Osteoblast (primary cell): ENCODE measurements around the gene RIPOR1. TPM values are rescaled to one million over a fixed set of nuclear protein-coding genes. Genes with fewer than 3 reads are reported as not detected.

Experiments used
- DNase-seq: peaks from one replicate; pipeline ENCODE4 v3.0.0; 2011; ENCODE audit warnings: low spot score, mixed read lengths; ENCODE audit not compliant: insufficient read length; ENCODE audit errors: missing footprints
- H2AFZ ChIP-seq: 2 replicates; pipeline ENCODE4 v1.6.0; 2011; ENCODE audit warnings: mild to moderate bottlenecking, low read length
- H3K27ac ChIP-seq: 2 replicates; pipeline ENCODE4 v1.5.1; 2011; ENCODE audit warnings: mild to moderate bottlenecking, low read depth, low read length, moderate library complexity
- H3K27me3 ChIP-seq: 2 replicates; pipeline ENCODE4 v1.6.0; 2012; ENCODE audit warnings: mild to moderate bottlenecking, control low read depth, inconsistent platforms, low read length, moderate library complexity; ENCODE audit not compliant: insufficient read depth
- H3K36me3 ChIP-seq: 2 replicates; pipeline ENCODE4 v1.5.1; 2011; ENCODE audit warnings: mild to moderate bottlenecking, low read length, control low read depth, moderate library complexity; ENCODE audit not compliant: insufficient read depth
- H3K4me1 ChIP-seq: 2 replicates; pipeline ENCODE4 v1.5.1; 2011; ENCODE audit warnings: mild to moderate bottlenecking, low read length, control low read depth, moderate library complexity; ENCODE audit not compliant: insufficient read depth
- H3K4me2 ChIP-seq: 2 replicates; pipeline ENCODE4 v1.6.0; 2011; ENCODE audit warnings: mild to moderate bottlenecking, low read length; ENCODE audit not compliant: insufficient read depth
- H3K4me3 ChIP-seq: fragments of 200-600 bp; sonication (generic); 3 replicates; pipeline ENCODE4 v1.5.1; 2012; ENCODE audit warnings: mild to moderate bottlenecking, low read length, inconsistent platforms; ENCODE audit not compliant: insufficient read depth
- H3K79me2 ChIP-seq: 2 replicates; pipeline ENCODE4 v1.6.0; 2012; ENCODE audit warnings: mild to moderate bottlenecking, low read length, control low read depth, inconsistent platforms; ENCODE audit not compliant: insufficient read depth
- H3K9me3 ChIP-seq: 2 replicates; pipeline ENCODE4 v1.5.1; 2011; ENCODE audit warnings: low read depth, low read length, control low read depth
- H4K20me1 ChIP-seq: 2 replicates; pipeline ENCODE4 v1.6.0; 2012; ENCODE audit warnings: mild to moderate bottlenecking, low read length, control low read depth; ENCODE audit not compliant: insufficient read depth
- total RNA-seq: library from RNA; depleted of rRNA; stranded (reverse); fragments of >200 nt; gene quantifications from 2 replicates; pipeline ENCODE4 v1.2.3, GENCODE V29; 2012
- TF ChIP-seq, protein P1 (sequence below): IDR thresholded peaks from 2 replicates; pipeline ENCODE4 v1.5.1; 2011; ENCODE audit warnings: mild to moderate bottlenecking, low read depth, low read length, moderate library complexity; ENCODE audit errors: extremely low read depth

The RIPOR1 gene
- total RNA-seq, 1 donor: 36.6 TPM

DNA sequence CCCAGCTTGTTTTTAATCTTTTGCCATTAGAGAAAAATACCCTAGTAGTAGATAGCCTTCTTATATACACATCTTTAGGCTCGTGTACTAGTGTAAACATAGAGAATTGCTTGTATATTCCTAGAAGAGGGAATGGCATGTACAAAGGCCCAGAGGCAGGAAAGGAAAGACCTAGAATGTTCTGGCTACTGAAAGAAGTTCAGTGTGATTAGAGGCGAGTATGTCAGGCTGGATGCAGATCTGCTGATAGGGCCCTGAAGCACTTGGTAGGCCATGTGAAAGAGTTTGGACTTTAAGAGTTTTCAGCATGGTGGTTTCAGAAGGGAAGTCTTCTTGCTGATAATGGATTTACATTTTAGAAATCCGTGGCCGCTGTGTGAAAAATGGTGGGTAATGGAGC is 51.1 kb downstream of the RIPOR1 start:
- H3K27me3 ChIP-seq: no peaks in the 10 kb centered on the region
- TF ChIP-seq, protein P1, sequence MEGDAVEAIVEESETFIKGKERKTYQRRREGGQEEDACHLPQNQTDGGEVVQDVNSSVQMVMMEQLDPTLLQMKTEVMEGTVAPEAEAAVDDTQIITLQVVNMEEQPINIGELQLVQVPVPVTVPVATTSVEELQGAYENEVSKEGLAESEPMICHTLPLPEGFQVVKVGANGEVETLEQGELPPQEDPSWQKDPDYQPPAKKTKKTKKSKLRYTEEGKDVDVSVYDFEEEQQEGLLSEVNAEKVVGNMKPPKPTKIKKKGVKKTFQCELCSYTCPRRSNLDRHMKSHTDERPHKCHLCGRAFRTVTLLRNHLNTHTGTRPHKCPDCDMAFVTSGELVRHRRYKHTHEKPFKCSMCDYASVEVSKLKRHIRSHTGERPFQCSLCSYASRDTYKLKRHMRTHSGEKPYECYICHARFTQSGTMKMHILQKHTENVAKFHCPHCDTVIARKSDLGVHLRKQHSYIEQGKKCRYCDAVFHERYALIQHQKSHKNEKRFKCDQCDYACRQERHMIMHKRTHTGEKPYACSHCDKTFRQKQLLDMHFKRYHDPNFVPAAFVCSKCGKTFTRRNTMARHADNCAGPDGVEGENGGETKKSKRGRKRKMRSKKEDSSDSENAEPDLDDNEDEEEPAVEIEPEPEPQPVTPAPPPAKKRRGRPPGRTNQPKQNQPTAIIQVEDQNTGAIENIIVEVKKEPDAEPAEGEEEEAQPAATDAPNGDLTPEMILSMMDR: no peak
- no peak overlapping the region for H2AFZ ChIP-seq
- H4K20me1 ChIP-seq: peaks cover 13% of the 10 kb centered on the region
- peak; percentile 6 for DNase-seq
- peaks cover 5% of the 10 kb centered on the region for H3K36me3 ChIP-seq
- peaks cover 68% of the 10 kb centered on the region for H3K79me2 ChIP-seq
- H3K4me1 ChIP-seq: no peaks in the 10 kb centered on the region
- no peak overlapping the region for H3K27ac ChIP-seq
- no peaks in the 10 kb centered on the region for H3K9me3 ChIP-seq
- no peak overlapping the region for H3K4me3 ChIP-seq
- no peak overlapping the region for H3K4me2 ChIP-seq

DNA sequence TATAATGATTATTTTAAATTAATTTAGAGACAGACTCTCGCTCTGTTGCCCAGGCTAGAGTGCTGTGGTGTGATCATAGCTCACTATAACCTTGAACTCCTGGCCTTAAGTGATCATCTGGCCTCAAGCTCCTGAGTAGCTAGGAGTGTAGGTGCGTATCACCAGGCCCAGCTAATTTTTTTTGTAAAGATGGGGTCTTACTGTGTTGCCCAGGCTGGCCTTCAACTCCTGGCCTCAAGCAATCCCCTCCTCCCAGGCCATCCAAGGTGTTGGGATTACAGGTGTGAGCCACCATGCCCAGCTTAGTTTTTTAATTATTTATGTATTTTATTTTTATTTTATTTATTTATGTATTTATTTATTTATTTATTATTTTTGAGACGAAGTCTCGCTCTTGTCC is 51.6 kb downstream of the RIPOR1 start:
- H3K79me2 ChIP-seq: peaks cover 68% of the 10 kb centered on the region
- DNase-seq: no peak

DNA sequence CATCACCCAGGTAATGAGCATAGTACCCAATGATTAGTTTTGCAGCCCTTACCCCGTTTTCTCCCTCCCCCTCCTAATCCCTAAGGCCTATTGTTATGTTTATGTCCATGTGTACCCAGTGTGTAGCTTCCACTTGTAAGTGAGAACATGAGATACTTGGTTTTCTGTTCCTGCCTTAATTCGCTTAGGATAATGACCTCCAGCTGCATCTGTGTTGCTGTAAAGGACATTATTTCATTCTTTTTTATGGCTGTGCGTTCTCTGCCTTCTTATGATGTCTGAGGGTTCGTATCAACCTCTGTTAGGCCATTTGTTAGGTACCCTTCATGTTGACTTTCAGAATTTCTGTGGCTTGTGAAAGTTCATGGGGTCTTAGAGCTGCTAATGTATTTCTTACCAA is 64.7 kb downstream of the RIPOR1 start:
- Histone ChIP-seq H4K20me1 (peaks cover 5% of the 10 kb centered on the region), H3K4me3 (no peak overlapping the region), H3K9me3 (no peaks in the 10 kb centered on the region), H2AFZ (no peak overlapping the region), H3K27me3 (no peaks in the 10 kb centered on the region), H3K27ac (no peak overlapping the region), H3K36me3 (no peaks in the 10 kb centered on the region), H3K4me2 (no peak overlapping the region), H3K79me2 (peaks cover 76% of the 10 kb centered on the region), H3K4me1 (peaks cover 9% of the 10 kb centered on the region)
- TF ChIP-seq, protein P1: no peak
- no peak for DNase-seq

More for the DNA sequence above, 51.6 kb downstream of the RIPOR1 start:
- H3K9me3 ChIP-seq: no peaks in the 10 kb centered on the region
- H3K36me3 ChIP-seq: no peaks in the 10 kb centered on the region
- H2AFZ ChIP-seq: no peak overlapping the region
- no peak overlapping the region for H3K4me2 ChIP-seq
- H3K4me1 ChIP-seq: no peaks in the 10 kb centered on the region
- no peak overlapping the region for H3K4me3 ChIP-seq
- H3K27me3 ChIP-seq: no peaks in the 10 kb centered on the region
- H4K20me1 ChIP-seq: peaks cover 11% of the 10 kb centered on the region
- TF ChIP-seq, protein P1: no peak
- H3K27ac ChIP-seq: no peak overlapping the region

DNA sequence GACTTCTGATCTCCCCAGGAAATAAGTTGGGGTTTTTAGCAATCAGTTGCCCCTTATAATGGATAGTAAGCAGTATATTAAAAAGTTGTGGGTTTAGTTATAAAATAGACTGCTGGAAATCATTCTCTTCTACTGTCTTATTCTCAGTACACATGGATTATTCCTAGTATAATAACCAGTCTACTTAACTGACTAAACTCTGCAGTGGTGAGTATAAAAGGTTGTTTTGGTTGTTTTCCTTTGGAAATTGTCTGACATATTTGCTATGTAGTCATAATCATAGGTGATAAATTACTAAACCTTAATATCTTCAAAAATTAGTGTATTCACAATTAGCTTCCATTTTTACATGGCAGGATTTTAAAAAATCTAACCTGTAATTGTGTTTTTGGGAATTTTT is 65.1 kb downstream of the RIPOR1 start:
- Histone ChIP-seq H3K79me2 (peaks cover 74% of the 10 kb centered on the region), H3K9me3 (no peaks in the 10 kb centered on the region)

More for the DNA sequence above, 65.1 kb downstream of the RIPOR1 start:
- Histone ChIP-seq H2AFZ (no peak overlapping the region), H3K36me3 (no peaks in the 10 kb centered on the region), H3K4me2 (no peak overlapping the region), H3K4me3 (no peak overlapping the region), H3K4me1 (peaks cover 14% of the 10 kb centered on the region), H4K20me1 (peaks cover 8% of the 10 kb centered on the region), H3K27ac (no peak overlapping the region), H3K27me3 (no peaks in the 10 kb centered on the region)
- DNase-seq: no peak
- TF ChIP-seq, protein P1: no peak
